ENCODE results near the gene PHOX2B.

DNA sequence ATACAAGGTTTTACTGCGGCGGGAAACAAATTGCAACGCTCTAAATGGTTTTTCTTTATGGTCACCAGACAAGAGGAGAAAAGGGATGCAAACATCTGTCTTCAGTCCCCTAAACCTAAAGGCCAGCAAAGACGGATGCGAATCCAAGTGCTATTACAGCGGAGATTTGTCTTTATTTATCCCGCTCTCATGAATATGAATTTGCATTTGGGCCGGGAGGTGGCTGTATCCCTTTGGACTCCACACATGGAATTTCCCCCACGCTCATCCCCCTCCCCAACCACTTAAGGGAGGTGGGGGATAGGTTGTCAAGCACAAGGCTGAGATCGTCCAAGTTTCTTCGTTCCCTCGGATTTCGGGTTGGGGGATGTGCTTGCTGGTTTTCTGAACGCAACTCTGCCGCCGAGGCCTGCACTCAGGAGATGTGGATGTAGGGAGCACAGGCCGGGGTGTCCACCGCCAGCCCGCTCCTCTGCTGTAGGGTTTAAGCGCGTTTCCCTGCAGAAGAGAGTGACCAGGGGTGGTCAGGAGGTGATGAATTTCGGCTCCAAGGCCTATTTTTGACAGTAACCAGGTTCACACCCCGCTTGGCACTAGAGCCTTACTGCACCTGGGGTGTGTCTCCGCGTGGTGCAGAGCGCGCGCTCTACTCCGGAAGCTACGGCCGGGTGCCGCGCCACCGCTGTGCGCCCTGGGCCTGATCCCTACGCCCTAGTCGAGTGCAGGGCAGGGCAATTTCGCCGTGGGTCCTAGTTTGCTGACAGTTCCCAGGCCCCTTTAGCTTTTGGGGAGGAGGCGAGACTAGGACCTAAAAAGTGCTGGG, 2.3 kb upstream of the PHOX2B start:
- TF ChIP-seq, protein P1, sequence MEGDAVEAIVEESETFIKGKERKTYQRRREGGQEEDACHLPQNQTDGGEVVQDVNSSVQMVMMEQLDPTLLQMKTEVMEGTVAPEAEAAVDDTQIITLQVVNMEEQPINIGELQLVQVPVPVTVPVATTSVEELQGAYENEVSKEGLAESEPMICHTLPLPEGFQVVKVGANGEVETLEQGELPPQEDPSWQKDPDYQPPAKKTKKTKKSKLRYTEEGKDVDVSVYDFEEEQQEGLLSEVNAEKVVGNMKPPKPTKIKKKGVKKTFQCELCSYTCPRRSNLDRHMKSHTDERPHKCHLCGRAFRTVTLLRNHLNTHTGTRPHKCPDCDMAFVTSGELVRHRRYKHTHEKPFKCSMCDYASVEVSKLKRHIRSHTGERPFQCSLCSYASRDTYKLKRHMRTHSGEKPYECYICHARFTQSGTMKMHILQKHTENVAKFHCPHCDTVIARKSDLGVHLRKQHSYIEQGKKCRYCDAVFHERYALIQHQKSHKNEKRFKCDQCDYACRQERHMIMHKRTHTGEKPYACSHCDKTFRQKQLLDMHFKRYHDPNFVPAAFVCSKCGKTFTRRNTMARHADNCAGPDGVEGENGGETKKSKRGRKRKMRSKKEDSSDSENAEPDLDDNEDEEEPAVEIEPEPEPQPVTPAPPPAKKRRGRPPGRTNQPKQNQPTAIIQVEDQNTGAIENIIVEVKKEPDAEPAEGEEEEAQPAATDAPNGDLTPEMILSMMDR (IDR thresholded peaks at IDR 0.05) = no peak
- no peak for TF ChIP-seq POLR2A (IDR thresholded peaks at IDR 0.05)
